Mesenchymal stem cell (in vitro differentiated cells and primary cell): ENCODE results near the gene RASA3.

Experiments
- DNase-seq: peaks from one replicate; pipeline ENCODE4 v3.0.0-alpha.2; 2013
- H2AFZ ChIP-seq: one replicate; pipeline ENCODE4 v1.6.1; 2013; ENCODE audit warnings: low read depth, mild to moderate bottlenecking, control low read depth, inconsistent platforms, low read length, moderate library complexity
- H2AK5ac ChIP-seq: 2 replicates; pipeline ENCODE4 v1.6.1; 2013; ENCODE audit warnings: low read length, moderate library complexity, mild to moderate bottlenecking, inconsistent platforms; ENCODE audit not compliant: severe bottlenecking
- H2BK120ac ChIP-seq: one replicate; pipeline ENCODE4 v1.6.1; 2013; ENCODE audit warnings: low read depth, mild to moderate bottlenecking, inconsistent platforms, low read length, moderate library complexity
- H2BK12ac ChIP-seq, 2 experiments: one replicate each; pipeline ENCODE4 v1.6.1; 2013; ENCODE audit warnings: inconsistent platforms in 2 of 2, low read length in 2 of 2, mild to moderate bottlenecking in 2 of 2, moderate library complexity in 2 of 2, control low read depth in 1 of 2
- H2BK15ac ChIP-seq: one replicate; pipeline ENCODE4 v1.6.1; 2013; ENCODE audit warnings: mild to moderate bottlenecking, low read depth, inconsistent platforms; ENCODE audit not compliant: poor library complexity, severe bottlenecking
- H2BK5ac ChIP-seq: 2 replicates; pipeline ENCODE4 v1.6.1; 2013; ENCODE audit warnings: low read depth, mild to moderate bottlenecking, low read length, control low read depth, inconsistent platforms; ENCODE audit not compliant: poor library complexity, severe bottlenecking
- H3K14ac ChIP-seq, 2 experiments: one replicate each; pipeline ENCODE4 v1.6.1; 2013; ENCODE audit warnings: inconsistent platforms in 2 of 2, low read length in 2 of 2, control low read depth in 1 of 2, mild to moderate bottlenecking in 1 of 2, moderate library complexity in 1 of 2
- H3K18ac ChIP-seq, 2 experiments: one replicate each; pipeline ENCODE4 v1.6.1; 2013; ENCODE audit warnings: inconsistent platforms in 2 of 2, low read length in 2 of 2, control low read depth in 1 of 2, low read depth in 1 of 2, mild to moderate bottlenecking in 1 of 2
- H3K23ac ChIP-seq, 2 experiments: one replicate each; pipeline ENCODE4 v1.6.1; 2013; ENCODE audit warnings: inconsistent platforms in 2 of 2, low read length in 2 of 2, mild to moderate bottlenecking in 2 of 2, moderate library complexity in 2 of 2, control low read depth in 1 of 2
- H3K27ac ChIP-seq: 2 replicates; pipeline ENCODE4 v1.5.1; 2013; ENCODE audit warnings: mild to moderate bottlenecking, moderate library complexity, low read length, control low read depth, inconsistent platforms; ENCODE audit not compliant: poor library complexity, severe bottlenecking
- H3K27me3 ChIP-seq, 2 experiments: 2 replicates each; pipeline versions ENCODE4 v1.6.1 to v1.7.0; 2013; ENCODE audit warnings: low read length in 2 of 2, mild to moderate bottlenecking in 2 of 2, moderate library complexity in 2 of 2, control low read depth in 1 of 2, inconsistent platforms in 1 of 2; ENCODE audit not compliant: control insufficient read depth in 1 of 2, insufficient read depth in 1 of 2
- H3K36me3 ChIP-seq, 2 experiments: 2 replicates each; pipeline versions ENCODE4 v1.6.1 to v1.7.0; 2013; ENCODE audit warnings: low read length in 2 of 2, control low read depth in 1 of 2, inconsistent platforms in 1 of 2, low read depth in 1 of 2, mild to moderate bottlenecking in 1 of 2; ENCODE audit not compliant: insufficient read depth in 2 of 2, control insufficient read depth in 1 of 2
- H3K4ac ChIP-seq, 2 experiments: one replicate each; pipeline ENCODE4 v1.6.1; 2013; ENCODE audit warnings: inconsistent platforms in 2 of 2, low read length in 2 of 2, mild to moderate bottlenecking in 2 of 2, moderate library complexity in 2 of 2, control low read depth in 1 of 2, low read depth in 1 of 2
- H3K4me1 ChIP-seq: 2 replicates; pipeline ENCODE4 v1.6.1; 2013; ENCODE audit warnings: low read depth, low read length, control low read depth; ENCODE audit not compliant: control insufficient read depth, insufficient read depth
- H3K4me2 ChIP-seq: 2 replicates; pipeline ENCODE4 v1.6.1; 2013; ENCODE audit warnings: low read length, mild to moderate bottlenecking, inconsistent platforms; ENCODE audit not compliant: poor library complexity, severe bottlenecking
- H3K4me3 ChIP-seq, 2 experiments: 2 replicates each; pipeline versions ENCODE4 v1.5.1 to v1.7.0; 2013; ENCODE audit warnings: low read length in 2 of 2, mild to moderate bottlenecking in 2 of 2, control low read depth in 1 of 2, low read depth in 1 of 2; ENCODE audit not compliant: insufficient read depth in 1 of 2
- H3K79me1 ChIP-seq: replicated peaks from 2 replicates; pipeline ENCODE4 v1.6.1; 2013; ENCODE audit warnings: mild to moderate bottlenecking, control low read depth, low read length, inconsistent platforms; ENCODE audit not compliant: poor library complexity, severe bottlenecking
- H3K9ac ChIP-seq: 2 replicates; pipeline ENCODE4 v1.7.0; 2013; ENCODE audit warnings: mild to moderate bottlenecking, low read length, moderate library complexity
- H3K9me3 ChIP-seq: 2 replicates; pipeline ENCODE4 v1.7.0; 2013; ENCODE audit warnings: mild to moderate bottlenecking, low read length; ENCODE audit not compliant: control insufficient read depth
- H4K8ac ChIP-seq: one replicate; pipeline ENCODE4 v1.6.1; 2013; ENCODE audit warnings: inconsistent platforms, mild to moderate bottlenecking, low read length, moderate library complexity
- H4K91ac ChIP-seq: one replicate; pipeline ENCODE4 v1.6.1; 2013; ENCODE audit warnings: mild to moderate bottlenecking, low read length, inconsistent platforms
- WGBS: methylation state at CpG from one replicate; pipeline ENCODE4 v1.1.7; 2013; ENCODE audit warnings: mixed read lengths; 5-methylcytosine and 5-hydroxymethylcytosine counted together

RASA3 gene

GRCh38 chr13:114078461-114079451, 53.7 kb downstream of the RASA3 start:
- Histone ChIP-seq H2BK12ac (peak overlapping the region in 1 of 2 experiments; percentile 5), H3K4me2 (no peak overlapping the region), H3K14ac (no peak overlapping the region), H3K27me3 (no peaks in the 10 kb centered on the region), H2BK5ac (no peak overlapping the region), H4K8ac (peak overlapping the region; percentile 60), H3K9me3 (no peaks in the 10 kb centered on the region), H3K4ac (peak overlapping the region in 1 of 2 experiments; percentile 29), H3K4me3 (peak overlapping the region in 1 of 2 experiments; percentile 63), H3K18ac (peak overlapping the region; percentile 7 to 23), H4K91ac (peak overlapping the region; percentile 23), H3K9ac (peak overlapping the region; percentile 90), H2AFZ (no peak overlapping the region), H2AK5ac (no peak overlapping the region), H3K27ac (no peak overlapping the region), H3K79me1 (peaks cover 2% of the 10 kb centered on the region), H3K4me1 (peaks cover 44% of the 10 kb centered on the region), H2BK15ac (no peak overlapping the region), H2BK120ac (no peak overlapping the region), H3K23ac (no peak overlapping the region), H3K36me3 (peaks cover 24 to 79% of the 10 kb centered on the region in 2 experiments)
- peak; percentile 66 for DNase-seq
- 84% methylated on average over 37 of the region's 38 CpGs for WGBS

- Histone ChIP-seq H3K14ac (peak overlapping the region in 1 of 2 experiments; percentile 37), H2AK5ac (no peak overlapping the region), H3K36me3 (peaks cover 32 to 85% of the 10 kb centered on the region in 2 experiments), H3K27ac (no peak overlapping the region), H4K91ac (no peak overlapping the region), H2BK5ac (no peak overlapping the region), H3K4ac (no peak overlapping the region), H4K8ac (no peak overlapping the region), H3K23ac (no peak overlapping the region), H3K9ac (peak overlapping the region; percentile 90), H3K4me3 (peak overlapping the region in 1 of 2 experiments; percentile 63), H3K9me3 (no peaks in the 10 kb centered on the region), H3K4me1 (peaks cover 44% of the 10 kb centered on the region), H3K18ac (peak overlapping the region in 1 of 2 experiments; percentile 45), H3K79me1 (peaks cover 2% of the 10 kb centered on the region), H3K4me2 (no peak overlapping the region), H2BK120ac (no peak overlapping the region), H2AFZ (no peak overlapping the region), H2BK12ac (peak overlapping the region in 1 of 2 experiments; percentile 45), H3K27me3 (no peaks in the 10 kb centered on the region), H2BK15ac (no peak overlapping the region)
- DNase-seq = peak; percentile 79
- WGBS = 81% methylated on average over 12 of the region's 13 CpGs
Measured at GRCh38 chr13:114077933-114078325, 54.5 kb downstream of the RASA3 start.

- Histone ChIP-seq H3K4me1 (peaks cover 44% of the 10 kb centered on the region), H3K23ac (no peak overlapping the region), H3K36me3 (peaks cover 38 to 87% of the 10 kb centered on the region in 2 experiments), H3K4me2 (no peak overlapping the region), H2BK120ac (no peak overlapping the region), H3K4me3 (no peak overlapping the region), H4K8ac (no peak overlapping the region), H3K4ac (peak overlapping the region in 1 of 2 experiments; percentile 35), H2AFZ (no peak overlapping the region), H3K18ac (peak overlapping the region in 1 of 2 experiments; percentile 40), H2BK15ac (no peak overlapping the region), H2AK5ac (no peak overlapping the region), H2BK5ac (no peak overlapping the region), H3K9me3 (no peaks in the 10 kb centered on the region), H3K27ac (no peak overlapping the region), H4K91ac (no peak overlapping the region), H3K79me1 (peaks cover 2% of the 10 kb centered on the region), H3K9ac (peak overlapping the region; percentile 90), H2BK12ac (no peak overlapping the region), H3K27me3 (no peaks in the 10 kb centered on the region), H3K14ac (no peak overlapping the region)
- 96% methylated on average over 31 of the region's 34 CpGs for WGBS
- DNase-seq = no peak
Measured at GRCh38 chr13:114077099-114077932, 55.1 kb downstream of the RASA3 start.
